HCT116 (cell line): ENCODE results near the gene STX16. TPM values are rescaled to one million over a fixed set of nuclear protein-coding genes. Genes with fewer than 3 reads are reported as not detected.

Experiments used
- ATAC-seq: fragments of 200-7000 bp; cut with Tn5 transposase; 2 replicates; pipeline ENCODE4 v1.9.1; 2020; ENCODE audit warnings: mild to moderate bottlenecking, moderate library complexity
- BruUV-seq: library from RNA; stranded (reverse); fragments of 400-500 nt; replicated peaks from 2 replicates; lab custom pipeline; 2021; lab: Mats Ljungman, UMichigan
- CTCF ChIA-PET: fragments of 300-600 bp; sonication (Branson Sonifier 250); formaldehyde crosslinking; loops from one replicate; lab custom pipeline; 2021; ENCODE audit warnings: antibody characterized with exemption; lab: Charles Lee
- POLR2A ChIA-PET: fragments of 300-600, 350-600 bp; sonication (Branson Sonifier 250); formaldehyde crosslinking; loops from one replicate; lab custom pipeline; 2021; ENCODE audit warnings: antibody characterized with exemption; lab: Charles Lee
- RAD21 ChIA-PET, 2 experiments: fragments of 300-600 bp; sonication (Branson Sonifier 250); formaldehyde crosslinking; loops; one replicate each; lab custom pipeline; 2023; ENCODE audit warnings: low total read pairs in 2 of 2; ENCODE audit not compliant: uncharacterized antibody in 2 of 2, unreplicated experiment in 2 of 2, low non-redundant PET in 1 of 2; lab: Charles Lee
- DNase-seq: peaks from one replicate; pipeline ENCODE4 v3.0.0-alpha.2; 2010; ENCODE audit warnings: low read depth, low spot score
- H2AFZ ChIP-seq: fragments of 200-600 bp; shearing (Covaris generic), sonication (generic); 2 replicates; pipeline ENCODE4 v1.6.1; 2017; ENCODE audit warnings: low read depth, mixed run types, mixed read lengths, antibody characterized with exemption, low read length; ENCODE audit not compliant: poor library complexity, severe bottlenecking
- H3K27ac ChIP-seq: 2 replicates; pipeline ENCODE4 v1.5.1; 2012; ENCODE audit warnings: low read depth, low read length
- H3K27me3 ChIP-seq: fragments of 200-600 bp; sonication (generic); 2 replicates; pipeline ENCODE4 v1.6.1; 2016; ENCODE audit warnings: mixed run types, low read length, mixed read lengths; ENCODE audit not compliant: insufficient read depth
- H3K36me3 ChIP-seq, 2 experiments: fragments of 200-500 bp in 1 of 2; fragments of 200-600 bp in 1 of 2; sonication (Bioruptor generic) in 1 of 2; sonication (generic) in 1 of 2; 2 replicates each; pipeline versions ENCODE4 v1.5.1 to v1.6.1; 2014 to 2016; ENCODE audit warnings: low read length in 2 of 2, inconsistent platforms in 1 of 2, mixed read lengths in 1 of 2, mixed run types in 1 of 2; ENCODE audit not compliant: insufficient read depth in 2 of 2, control insufficient read depth in 1 of 2
- H3K4me1 ChIP-seq, 2 experiments: fragments of 200-600 bp in 1 of 2; sonication (generic) in 1 of 2; 2 replicates each; pipeline versions ENCODE4 v1.5.1 to v1.6.1; 2012 to 2017; ENCODE audit warnings: low read length in 2 of 2, inconsistent platforms in 1 of 2, mild to moderate bottlenecking in 1 of 2, mixed read lengths in 1 of 2, mixed run types in 1 of 2, moderate library complexity in 1 of 2; ENCODE audit not compliant: insufficient read depth in 2 of 2, control insufficient read depth in 1 of 2
- H3K4me2 ChIP-seq: fragments of 200-600 bp; sonication (generic); 2 replicates; pipeline ENCODE4 v1.6.1; 2017; ENCODE audit warnings: mixed run types, low read length, mixed read lengths
- H3K4me3 ChIP-seq, 2 experiments: fragments of 200-600 bp in 1 of 2; sonication (generic) in 1 of 2; replicated peaks in 1 of 2; 2 replicates each; pipeline ENCODE4 v1.5.1; 2011 to 2016; ENCODE audit warnings: low read length in 2 of 2, control low read depth in 1 of 2, low read depth in 1 of 2, mild to moderate bottlenecking in 1 of 2, mixed read lengths in 1 of 2, mixed run types in 1 of 2
- H3K79me2 ChIP-seq: fragments of 200-600 bp; sonication (generic); 2 replicates; pipeline ENCODE4 v1.6.1; 2017; ENCODE audit warnings: mild to moderate bottlenecking, mixed run types, low read length, moderate library complexity, mixed read lengths; ENCODE audit not compliant: insufficient read depth
- H3K9ac ChIP-seq: fragments of 200-600 bp; sonication (generic); 2 replicates; pipeline ENCODE4 v1.6.1; 2016; ENCODE audit warnings: low read length, mixed read lengths
- H3K9me2 ChIP-seq: fragments of 200-600 bp; sonication (generic), shearing (Covaris generic); 2 replicates; pipeline ENCODE4 v1.6.1; 2017; ENCODE audit warnings: mixed run types, mild to moderate bottlenecking, moderate library complexity; ENCODE audit not compliant: insufficient read depth
- H3K9me3 ChIP-seq, 2 experiments: fragments of 200-500 bp in 1 of 2; fragments of 200-600 bp in 1 of 2; sonication (Bioruptor generic) in 1 of 2; sonication (generic) in 1 of 2; 2 replicates each; pipeline ENCODE4 v1.6.1; 2014 to 2017; ENCODE audit warnings: low read length in 2 of 2, mixed read lengths in 2 of 2, inconsistent platforms in 1 of 2, low read depth in 1 of 2, mild to moderate bottlenecking in 1 of 2, mixed run types in 1 of 2, moderate library complexity in 1 of 2; ENCODE audit not compliant: control insufficient read depth in 1 of 2, insufficient read depth in 1 of 2
- H4K20me1 ChIP-seq: fragments of 200-600 bp; sonication (generic), shearing (Covaris generic); 2 replicates; pipeline ENCODE4 v1.6.1; 2017; ENCODE audit warnings: mixed run types, mild to moderate bottlenecking, moderate library complexity; ENCODE audit not compliant: insufficient read depth
- ATF3 ChIP-seq: IDR thresholded peaks from 2 replicates; pipeline ENCODE4 v1.6.1; 2012
- CEBPB ChIP-seq: IDR thresholded peaks from 2 replicates; pipeline ENCODE4 v1.6.1; 2012; ENCODE audit warnings: low read depth
- EZH2 ChIP-seq: fragments of 200-600 bp; sonication (generic); IDR thresholded peaks from 2 replicates; pipeline ENCODE4 v1.6.1; 2017; ENCODE audit warnings: antibody characterized with exemption, mixed run types
- MAX ChIP-seq: IDR thresholded peaks from 2 replicates; pipeline ENCODE4 v1.6.1; 2012
- POLR2A ChIP-seq: IDR thresholded peaks from 2 replicates; pipeline ENCODE4 v1.7.0; 2011; ENCODE audit warnings: borderline replicate concordance; ENCODE audit not compliant: insufficient read depth, insufficient read length; ENCODE audit errors: extremely low read depth
- POLR2AphosphoS5 ChIP-seq: IDR thresholded peaks from 2 replicates; pipeline ENCODE4 v1.6.1; 2011; ENCODE audit warnings: mild to moderate bottlenecking, low read depth, low read length, moderate library complexity
- RAD21 ChIP-seq: IDR thresholded peaks from 2 replicates; pipeline ENCODE4 v1.6.1; 2012; ENCODE audit warnings: low read depth, mild to moderate bottlenecking
- REST ChIP-seq: IDR thresholded peaks from 2 replicates; pipeline ENCODE4 v1.6.1; 2012; ENCODE audit warnings: low read depth
- SIN3A ChIP-seq: IDR thresholded peaks from 2 replicates; pipeline ENCODE4 v1.6.1; 2012; ENCODE audit warnings: low read depth
- SRF ChIP-seq: IDR thresholded peaks from 2 replicates; pipeline ENCODE4 v1.6.1; 2012; ENCODE audit warnings: low read depth
- ZFX ChIP-seq: fragments of 450-650 bp; IDR thresholded peaks from 2 replicates; pipeline ENCODE4 v1.6.1; 2017
- ZNF274 ChIP-seq: fragments of 200-500 bp; sonication (Bioruptor generic); IDR thresholded peaks from 2 replicates; pipeline ENCODE4 v1.6.1; 2014; ENCODE audit warnings: mild to moderate bottlenecking, low read depth, low read length, inconsistent platforms
- intact Hi-C: fragments of 100-400 bp; cut with micrococcal nuclease; formaldehyde crosslinking; loops from 2 replicates; pipeline ENCODE4 v1.10.0; 2022
- total RNA-seq: library from RNA; stranded (reverse); gene quantifications from one replicate; pipeline ENCODE4 v1.2.1, GENCODE V29; 2021; ENCODE audit not compliant: unreplicated experiment

STX16 gene
- total RNA-seq, 1 experiment from 2014 or later, result 55.1 TPM

GRCh38 chr20:58712151-58712791 lies 61.2 kb downstream of the STX16 start:
- H3K79me2 ChIP-seq, result no peaks in the 10 kb centered on the region
- no TSS peak for BruUV-seq
- DNase-seq, result no peak
- no peak overlapping the region for H3K27ac ChIP-seq
- H3K9me3 ChIP-seq, result no peaks in the 10 kb centered on the region
- ChIA-PET CTCF (interaction anchor here (0.6 to 1.6 kb wide), 2 partner anchors 21 to 231 kb away, joined by 3 to 4 read pairs; no protein-coding TSS in a partner anchor), RAD21 (no interaction called here), POLR2A (no interaction called here)
- no peak overlapping the region for H3K9ac ChIP-seq
- H3K36me3 ChIP-seq, result no peaks in the 10 kb centered on the region
- TF ChIP-seq POLR2A (no peak), MAX (no peak), SIN3A (no peak), POLR2AphosphoS5 (no peak), CEBPB (no peak), RAD21 (no peak), SRF (no peak), REST (no peak), EZH2 (no peak), ZFX (no peak), ATF3 (no peak), ZNF274 (no peak)
- no peaks in the 10 kb centered on the region for H3K9me2 ChIP-seq
- ATAC-seq, result no peak
- H3K4me2 ChIP-seq, result no peak overlapping the region
- no peaks in the 10 kb centered on the region for H3K27me3 ChIP-seq
- intact Hi-C loops, result no loop called here
- H3K4me1 ChIP-seq, result no peaks in the 10 kb centered on the region
- H2AFZ ChIP-seq, result no peak overlapping the region
- no peak overlapping the region for H3K4me3 ChIP-seq
- H4K20me1 ChIP-seq, result no peaks in the 10 kb centered on the region
